Kidney (tissue), 14 donors: ENCODE measurements around the gene MATR3. TPM values are rescaled to one million over a fixed set of nuclear protein-coding genes. Genes with fewer than 3 reads are reported as not detected.
A peak's percentile ranks its signal among the peaks of the same experiment; 100 is the strongest.

Experiments
- DNase-seq, 5 donors: peaks; one replicate each; pipeline ENCODE4 v3.0.0-alpha.2; 2013 to 2020
- FAIRE-seq: peaks from 2 replicates; lab custom pipeline; 2012; peaks lifted over from hg19 to GRCh38; lab: Jason Lieb, UNC
- H3K27ac ChIP-seq, 2 donors: one replicate each; pipeline ENCODE4 v1.7.0; 2013; ENCODE audit warnings: low read depth in 2 of 2, low read length in 2 of 2, inconsistent platforms in 1 of 2
- H3K27me3 ChIP-seq: one replicate; pipeline ENCODE4 v1.7.1; 2013; ENCODE audit warnings: low read length, inconsistent platforms; ENCODE audit not compliant: control insufficient read depth, insufficient read depth
- H3K36me3 ChIP-seq, 3 donors: one replicate each; pipeline versions ENCODE4 v1.7.0 to v1.7.1; 2013; ENCODE audit warnings: low read length in 3 of 3, control low read depth in 1 of 3, inconsistent platforms in 1 of 3; ENCODE audit not compliant: insufficient read depth in 3 of 3, control insufficient read depth in 2 of 3
- H3K4me1 ChIP-seq, 3 donors: one replicate each; pipeline versions ENCODE4 v1.7.0 to v1.7.1; 2013; ENCODE audit warnings: low read length in 3 of 3, inconsistent platforms in 1 of 3, low read depth in 1 of 3; ENCODE audit not compliant: control insufficient read depth in 2 of 3, insufficient read depth in 2 of 3
- H3K4me3 ChIP-seq, 3 donors: one replicate each; pipeline versions ENCODE4 v1.7.0 to v1.8.1; 2013; ENCODE audit warnings: low read length in 3 of 3, control low read depth in 1 of 3, inconsistent platforms in 1 of 3
- H3K9ac ChIP-seq, 3 donors: one replicate each; pipeline versions ENCODE4 v1.7.0 to v1.7.1; 2013; ENCODE audit warnings: low read length in 3 of 3, control low read depth in 1 of 3, inconsistent platforms in 1 of 3
- H3K9me3 ChIP-seq, 3 donors: one replicate each; pipeline versions ENCODE4 v1.7.0 to v1.7.1; 2013; ENCODE audit warnings: low read length in 3 of 3, control low read depth in 1 of 3, inconsistent platforms in 1 of 3; ENCODE audit not compliant: control insufficient read depth in 2 of 3, insufficient read depth in 1 of 3
- intact Hi-C: fragments of 100-400 bp; cut with DNase I; formaldehyde crosslinking; loops from one replicate; pipeline ENCODE4 v1.11.1; 2022
- polyA plus RNA-seq: library from polyadenylated mRNA; stranded (reverse); fragments of 350-450 nt; fragmentation: Illumina TruSeq; extraction: RNeasy Lipid Tissue Mini Kit (QIAGEN cat#74804); gene quantifications from one replicate; pipeline ENCODE4 v1.2.3, GENCODE V29; 2014; ENCODE audit warnings: low read depth, low replicate concordance; ENCODE audit not compliant: insufficient read depth
- total RNA-seq: library from RNA; stranded (reverse); fragmentation: NEBNext Ultra II Directional; extraction: Animal tissue kit (Norgen Biotek cat#: 25700); gene quantifications from one replicate; pipeline ENCODE4 v1.2.1, GENCODE V29; 2021
- TF ChIP-seq, protein P1 (sequence below): IDR thresholded peaks from 3 replicates; pipeline ENCODE4 v1.5.1; 2012; ENCODE audit warnings: mild to moderate bottlenecking, moderate library complexity, borderline replicate concordance; ENCODE audit not compliant: insufficient read depth; ENCODE audit errors: extremely low read depth
- donor health status: control.
- donor health status: control.
- donor health status: control.
- donor health status: control.
- donor health status: control.
- donor health status: DM: yes; HTN: yes; CAD: no.
- donor health status: Normal renal cell carcinoma (clear cell type).

Gene MATR3
- total and polyA plus RNA-seq, 2 donors from 2014 or later, result 124 to 215 TPM

DNA sequence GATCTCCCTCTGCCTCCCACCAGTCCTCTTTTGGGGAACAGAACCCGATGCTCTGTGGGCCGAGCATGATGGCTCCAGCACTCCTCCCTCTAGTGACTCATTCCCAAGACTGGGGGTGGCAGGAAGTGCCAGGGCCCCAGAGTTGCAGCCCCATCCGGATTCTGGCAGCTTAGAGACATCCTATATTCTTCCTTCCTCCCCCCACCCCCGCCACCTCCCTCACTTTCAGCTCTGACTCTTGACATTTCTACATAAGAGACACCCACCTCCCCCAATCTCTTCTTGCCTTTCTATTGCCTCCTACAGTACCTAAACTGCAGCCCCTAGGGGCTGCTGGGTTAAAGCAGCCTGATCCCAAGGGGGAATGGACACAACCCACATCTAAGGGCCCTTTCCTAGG, 47.1 kb upstream of the MATR3 start:
- Histone ChIP-seq H3K4me3 (no peak overlapping the region), H3K9me3 (no peaks in the 10 kb centered on the region), H3K4me1 (peaks cover 0 to 3% (median 0%) of the 10 kb centered on the region in 3 donors), H3K27me3 (no peaks in the 10 kb centered on the region), H3K9ac (no peak overlapping the region), H3K27ac (no peak overlapping the region), H3K36me3 (no peaks in the 10 kb centered on the region)
- TF ChIP-seq, protein P1, sequence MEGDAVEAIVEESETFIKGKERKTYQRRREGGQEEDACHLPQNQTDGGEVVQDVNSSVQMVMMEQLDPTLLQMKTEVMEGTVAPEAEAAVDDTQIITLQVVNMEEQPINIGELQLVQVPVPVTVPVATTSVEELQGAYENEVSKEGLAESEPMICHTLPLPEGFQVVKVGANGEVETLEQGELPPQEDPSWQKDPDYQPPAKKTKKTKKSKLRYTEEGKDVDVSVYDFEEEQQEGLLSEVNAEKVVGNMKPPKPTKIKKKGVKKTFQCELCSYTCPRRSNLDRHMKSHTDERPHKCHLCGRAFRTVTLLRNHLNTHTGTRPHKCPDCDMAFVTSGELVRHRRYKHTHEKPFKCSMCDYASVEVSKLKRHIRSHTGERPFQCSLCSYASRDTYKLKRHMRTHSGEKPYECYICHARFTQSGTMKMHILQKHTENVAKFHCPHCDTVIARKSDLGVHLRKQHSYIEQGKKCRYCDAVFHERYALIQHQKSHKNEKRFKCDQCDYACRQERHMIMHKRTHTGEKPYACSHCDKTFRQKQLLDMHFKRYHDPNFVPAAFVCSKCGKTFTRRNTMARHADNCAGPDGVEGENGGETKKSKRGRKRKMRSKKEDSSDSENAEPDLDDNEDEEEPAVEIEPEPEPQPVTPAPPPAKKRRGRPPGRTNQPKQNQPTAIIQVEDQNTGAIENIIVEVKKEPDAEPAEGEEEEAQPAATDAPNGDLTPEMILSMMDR, result no peak
- intact Hi-C loops, result no loop called here
- peak in 4 of 5 donors; percentile 37 to 56 (median 54) for DNase-seq
- FAIRE-seq, result no peak

DNA sequence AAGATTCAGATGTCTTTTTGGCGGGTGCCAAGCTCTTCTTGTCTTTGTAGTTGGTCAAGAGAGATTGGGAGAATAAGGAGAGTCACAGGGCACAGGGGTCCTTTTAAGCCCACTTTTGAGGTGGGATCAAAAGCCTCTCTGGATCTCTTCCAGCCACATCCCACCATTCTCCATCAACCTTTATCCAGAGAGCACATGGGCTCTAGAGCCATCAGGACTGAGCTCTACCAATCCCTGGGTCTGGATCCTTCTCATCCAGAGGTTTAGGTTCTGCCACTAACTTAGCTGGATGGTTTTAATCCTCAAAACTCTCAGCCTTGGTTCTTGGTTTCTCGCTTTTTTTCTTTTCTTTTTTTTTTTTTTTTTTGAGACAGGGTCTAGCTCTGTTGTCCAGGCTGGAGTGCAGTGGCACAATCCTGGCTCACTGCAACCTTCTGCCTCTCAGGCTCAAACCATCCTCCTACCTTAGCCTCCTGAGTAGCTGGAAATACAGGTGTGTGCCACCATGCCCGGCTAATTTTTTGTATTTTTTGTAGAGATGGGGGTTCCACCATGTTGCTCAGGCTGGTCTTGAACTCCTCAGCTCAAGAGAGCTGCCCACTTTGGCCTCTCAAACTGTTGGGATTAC, 44.6 kb upstream of the MATR3 start:
- no peaks in the 10 kb centered on the region for H3K27me3 ChIP-seq
- intact Hi-C loops, result no loop called here
- H3K4me1 ChIP-seq, result peaks cover 0 to 3% (median 0%) of the 10 kb centered on the region in 3 donors
- DNase-seq (no peak), FAIRE-seq (no peak)
- no peaks in the 10 kb centered on the region for H3K36me3 ChIP-seq
- no peaks in the 10 kb centered on the region for H3K9me3 ChIP-seq
- no peak overlapping the region for H3K27ac ChIP-seq
- no peak overlapping the region for H3K9ac ChIP-seq
- TF ChIP-seq, protein P1, result no peak
- no peak overlapping the region for H3K4me3 ChIP-seq

DNA sequence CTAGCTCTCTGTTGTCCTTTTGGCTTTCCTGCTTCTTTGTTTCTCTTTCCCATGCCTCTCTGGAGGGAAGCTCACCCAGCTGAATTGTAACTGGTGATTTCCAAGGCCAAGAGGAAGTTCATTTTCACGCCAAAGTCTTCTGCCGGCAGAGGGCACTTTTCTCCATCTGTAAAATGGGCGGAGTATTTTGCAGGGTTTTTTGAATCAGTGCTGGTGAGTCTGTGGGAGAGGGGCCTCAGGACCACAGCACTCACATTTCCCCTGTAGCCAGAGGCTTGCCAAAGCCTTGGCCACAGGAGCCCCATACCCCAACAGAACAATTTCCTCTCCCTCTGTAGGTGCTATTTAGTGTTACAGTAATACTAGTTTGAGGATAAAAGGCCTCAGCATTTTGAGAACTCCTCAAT, 42.3 kb upstream of the MATR3 start:
- Histone ChIP-seq H3K9ac (no peak overlapping the region), H3K4me3 (no peak overlapping the region), H3K9me3 (no peaks in the 10 kb centered on the region), H3K4me1 (no peaks in the 10 kb centered on the region), H3K36me3 (no peaks in the 10 kb centered on the region), H3K27me3 (no peaks in the 10 kb centered on the region), H3K27ac (no peak overlapping the region)
- DNase-seq, result no peak
- no peak for FAIRE-seq
- intact Hi-C loops, result no loop called here
- TF ChIP-seq, protein P1, result peak; percentile 13
